SU-DHL-6 (cell line): ENCODE data around the gene EEFSEC.

Source experiments
- H2AFZ ChIP-seq: fragments of 200-600 bp; sonication (generic); 2 replicates; pipeline ENCODE4 v1.6.1; 2014; ENCODE audit warnings: low read depth, mild to moderate bottlenecking, moderate library complexity, mixed read lengths, antibody characterized with exemption, low read length; ENCODE audit not compliant: severe bottlenecking
- H3F3A ChIP-seq: fragments of 200-600 bp; shearing (Covaris generic); 2 replicates; pipeline ENCODE4 v1.6.0; 2016; ENCODE audit warnings: antibody characterized with exemption, mild to moderate bottlenecking; ENCODE audit not compliant: insufficient read depth
- H3K27ac ChIP-seq: fragments of 200-600 bp; sonication (generic); 2 replicates; pipeline ENCODE4 v1.5.1; 2016; ENCODE audit warnings: low read depth, mild to moderate bottlenecking, low read length, moderate library complexity, mixed read lengths
- H3K27me3 ChIP-seq: fragments of 200-600 bp; sonication (generic), shearing (Covaris generic); 2 replicates; pipeline ENCODE4 v1.6.0; 2014; ENCODE audit warnings: mild to moderate bottlenecking, low read length
- H3K36me3 ChIP-seq: fragments of 200-600 bp; sonication (generic); 2 replicates; pipeline ENCODE4 v1.6.1; 2014; ENCODE audit warnings: mild to moderate bottlenecking, low read length, mixed read lengths
- H3K4me2 ChIP-seq: fragments of 300-600, 200-600 bp; shearing (Covaris generic), sonication (generic); 2 replicates; pipeline ENCODE4 v1.6.0; 2014; ENCODE audit warnings: low read length, low read depth, mild to moderate bottlenecking; ENCODE audit not compliant: poor library complexity, severe bottlenecking
- H3K4me3 ChIP-seq: fragments of 200-600 bp; sonication (generic); 2 replicates; pipeline ENCODE4 v1.5.1; 2014; ENCODE audit warnings: antibody characterized with exemption, low read length, mild to moderate bottlenecking, mixed read lengths; ENCODE audit not compliant: insufficient read depth, poor library complexity, severe bottlenecking
- H3K79me2 ChIP-seq: fragments of 200-600 bp; sonication (generic); 2 replicates; pipeline ENCODE4 v1.6.1; 2014; ENCODE audit warnings: mild to moderate bottlenecking, low read length, moderate library complexity; ENCODE audit not compliant: insufficient read depth
- H3K9ac ChIP-seq: fragments of 200-600 bp; sonication (generic); 2 replicates; pipeline ENCODE4 v1.7.0; 2014; ENCODE audit warnings: mild to moderate bottlenecking, low read length
- H3K9me2 ChIP-seq: fragments of 200-600 bp; sonication (generic); replicated peaks from 2 replicates; pipeline ENCODE4 v1.6.1; 2014; ENCODE audit warnings: low read length; ENCODE audit not compliant: insufficient read depth
- H3K9me3 ChIP-seq: fragments of 200-600 bp; sonication (generic); 2 replicates; pipeline ENCODE4 v1.6.1; 2014; ENCODE audit warnings: low read length, mixed read lengths; ENCODE audit not compliant: insufficient read depth
- H4K20me1 ChIP-seq: fragments of 200-600 bp; sonication (generic); 2 replicates; pipeline ENCODE4 v1.6.1; 2014; ENCODE audit warnings: low read depth, mild to moderate bottlenecking, antibody characterized with exemption, low read length, moderate library complexity, mixed read lengths
- EZH2phosphoT487 ChIP-seq: fragments of 200-600 bp; sonication (generic), shearing (Covaris generic); conservative IDR thresholded peaks from 2 replicates; pipeline ENCODE4 v1.6.1; 2018; ENCODE audit warnings: mild to moderate bottlenecking, antibody characterized with exemption, low read length, moderate library complexity, mixed read lengths
- TF ChIP-seq, protein P1 (sequence below): fragments of 200-600 bp; sonication (generic); IDR thresholded peaks from one replicate; pipeline ENCODE4 v1.5.1; 2017; ENCODE audit warnings: antibody characterized with exemption, mild to moderate bottlenecking, low read length, moderate library complexity; ENCODE audit not compliant: insufficient read depth, poor library complexity, severe bottlenecking

Gene EEFSEC

GRCh38 chr3:128239304-128239703 lies 86.0 kb downstream of the EEFSEC start:
- Histone ChIP-seq H3F3A (no peaks in the 10 kb centered on the region), H3K27me3 (no peaks in the 10 kb centered on the region), H2AFZ (no peak overlapping the region), H3K27ac (no peak overlapping the region), H3K4me3 (no peak overlapping the region), H3K9me2 (no peaks in the 10 kb centered on the region), H3K36me3 (no peaks in the 10 kb centered on the region), H3K9me3 (no peaks in the 10 kb centered on the region), H3K9ac (no peak overlapping the region), H3K4me2 (no peak overlapping the region), H3K79me2 (no peaks in the 10 kb centered on the region; the same call in 1 of the 2 replicates), H4K20me1 (no peaks in the 10 kb centered on the region; the same call in 1 of the 2 replicates)
- no peak for TF ChIP-seq EZH2phosphoT487

DNA sequence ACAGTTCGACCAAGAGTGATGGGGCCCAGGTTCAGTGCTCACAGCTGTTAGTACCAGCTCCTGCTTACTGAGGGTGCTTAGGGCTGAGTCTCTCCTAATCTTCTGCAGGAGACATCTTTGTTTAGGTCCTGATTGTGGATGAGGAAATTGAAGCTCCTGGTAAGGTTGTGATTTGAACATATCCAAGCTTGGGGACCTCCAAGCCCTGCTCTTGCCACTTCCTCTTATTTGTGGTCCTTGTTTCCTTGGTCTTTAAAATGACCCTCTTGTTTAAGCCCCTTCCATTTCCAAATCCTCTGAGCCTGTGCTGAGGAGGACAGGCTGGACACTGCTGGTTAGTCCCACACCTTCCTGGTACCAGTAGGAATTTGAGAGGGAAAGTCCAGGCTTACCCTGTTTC lies 87.0 kb downstream of the EEFSEC start:
- H3K4me2 ChIP-seq = no peak overlapping the region
- no peaks in the 10 kb centered on the region; the same call in 1 of the 2 replicates for H3K79me2 ChIP-seq
- H3K27ac ChIP-seq = no peak overlapping the region
- no peak overlapping the region for H3K4me3 ChIP-seq
- no peaks in the 10 kb centered on the region; the same call in 1 of the 2 replicates for H4K20me1 ChIP-seq
- H3K36me3 ChIP-seq = no peaks in the 10 kb centered on the region
- no peak overlapping the region for H2AFZ ChIP-seq
- no peak overlapping the region for H3K9ac ChIP-seq
- H3K27me3 ChIP-seq = no peaks in the 10 kb centered on the region
- H3F3A ChIP-seq = no peaks in the 10 kb centered on the region
- H3K9me3 ChIP-seq = no peaks in the 10 kb centered on the region
- TF ChIP-seq, protein P1, sequence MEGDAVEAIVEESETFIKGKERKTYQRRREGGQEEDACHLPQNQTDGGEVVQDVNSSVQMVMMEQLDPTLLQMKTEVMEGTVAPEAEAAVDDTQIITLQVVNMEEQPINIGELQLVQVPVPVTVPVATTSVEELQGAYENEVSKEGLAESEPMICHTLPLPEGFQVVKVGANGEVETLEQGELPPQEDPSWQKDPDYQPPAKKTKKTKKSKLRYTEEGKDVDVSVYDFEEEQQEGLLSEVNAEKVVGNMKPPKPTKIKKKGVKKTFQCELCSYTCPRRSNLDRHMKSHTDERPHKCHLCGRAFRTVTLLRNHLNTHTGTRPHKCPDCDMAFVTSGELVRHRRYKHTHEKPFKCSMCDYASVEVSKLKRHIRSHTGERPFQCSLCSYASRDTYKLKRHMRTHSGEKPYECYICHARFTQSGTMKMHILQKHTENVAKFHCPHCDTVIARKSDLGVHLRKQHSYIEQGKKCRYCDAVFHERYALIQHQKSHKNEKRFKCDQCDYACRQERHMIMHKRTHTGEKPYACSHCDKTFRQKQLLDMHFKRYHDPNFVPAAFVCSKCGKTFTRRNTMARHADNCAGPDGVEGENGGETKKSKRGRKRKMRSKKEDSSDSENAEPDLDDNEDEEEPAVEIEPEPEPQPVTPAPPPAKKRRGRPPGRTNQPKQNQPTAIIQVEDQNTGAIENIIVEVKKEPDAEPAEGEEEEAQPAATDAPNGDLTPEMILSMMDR = no peak
- TF ChIP-seq EZH2phosphoT487 = no peak
- no peaks in the 10 kb centered on the region for H3K9me2 ChIP-seq

GRCh38 chr3:128241741-128242140 lies 88.5 kb downstream of the EEFSEC start:
- Histone ChIP-seq H3K36me3 (no peaks in the 10 kb centered on the region), H3K27me3 (no peaks in the 10 kb centered on the region), H3F3A (no peaks in the 10 kb centered on the region), H4K20me1 (no peaks in the 10 kb centered on the region; the same call in 1 of the 2 replicates), H3K27ac (no peak overlapping the region), H2AFZ (no peak overlapping the region), H3K9me2 (no peaks in the 10 kb centered on the region), H3K4me2 (no peak overlapping the region), H3K79me2 (no peaks in the 10 kb centered on the region; the same call in 1 of the 2 replicates), H3K9me3 (no peaks in the 10 kb centered on the region), H3K9ac (no peak overlapping the region), H3K4me3 (no peak overlapping the region)
- no peak for TF ChIP-seq EZH2phosphoT487
- TF ChIP-seq, protein P1 = no peak

DNA sequence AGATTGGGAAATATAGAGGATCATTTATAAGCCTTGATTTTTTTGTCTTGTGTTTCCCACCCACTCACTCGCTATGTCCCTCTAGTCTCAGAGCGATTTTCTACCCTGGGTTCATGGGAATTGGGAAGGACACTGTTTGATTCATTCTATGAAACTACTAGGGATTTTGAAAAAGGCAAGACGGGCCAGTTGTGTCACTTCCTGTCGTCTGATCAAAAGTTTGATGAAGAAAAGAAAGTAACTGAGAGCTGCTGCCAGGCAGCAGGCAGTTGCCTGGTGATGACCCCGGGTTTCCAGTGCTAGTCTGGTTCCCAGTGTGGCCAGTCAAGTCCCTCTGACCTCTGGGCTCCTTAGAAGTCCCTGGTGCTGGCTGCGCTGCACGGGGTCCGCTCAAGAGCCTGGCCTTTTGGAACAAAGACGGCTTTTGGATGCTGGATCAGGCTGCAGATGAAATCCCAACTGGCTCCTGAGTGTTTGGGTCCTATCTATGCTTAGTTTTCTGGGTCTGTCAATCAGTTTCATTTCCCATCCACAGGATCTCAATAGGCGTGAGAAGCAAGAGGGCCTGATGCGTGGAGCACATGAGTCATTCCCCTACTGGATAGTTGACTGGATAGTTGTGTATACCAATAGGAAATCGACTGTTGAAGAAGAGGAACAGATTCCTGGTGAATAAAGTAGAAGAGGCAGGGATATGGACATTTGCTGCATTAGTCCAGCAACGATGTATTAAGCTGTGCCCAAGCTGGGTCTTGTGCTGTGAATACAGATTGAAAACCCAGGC lies 89.7 kb downstream of the EEFSEC start:
- no peak overlapping the region for H3K4me2 ChIP-seq
- no peak overlapping the region for H2AFZ ChIP-seq
- TF ChIP-seq EZH2phosphoT487 = no peak
- TF ChIP-seq, protein P1 = no peak
- H3K79me2 ChIP-seq = no peaks in the 10 kb centered on the region
- H3K27ac ChIP-seq = no peak overlapping the region
- H3K4me3 ChIP-seq = no peak overlapping the region
- H4K20me1 ChIP-seq = no peaks in the 10 kb centered on the region
- no peaks in the 10 kb centered on the region for H3K9me2 ChIP-seq
- H3K27me3 ChIP-seq = no peaks in the 10 kb centered on the region
- no peak overlapping the region for H3K9ac ChIP-seq
- no peaks in the 10 kb centered on the region for H3F3A ChIP-seq
- no peaks in the 10 kb centered on the region for H3K9me3 ChIP-seq
- no peaks in the 10 kb centered on the region for H3K36me3 ChIP-seq
